Measurements from ENCODE around the gene SEMG2. TPM values are rescaled to one million over a fixed set of nuclear protein-coding genes. Genes with fewer than 3 reads are reported as not detected.

Gene SEMG2
- total and polyA plus RNA-seq, 12 donors = not detected

GRCh38 chr20:45189067-45189609 lies 32.0 kb upstream of the SEMG2 start:
- Histone ChIP-seq H3K27ac (no peak overlapping the region), H3K4me1 (replicated peaks in 1 of 2) (no peaks in the 10 kb centered on the region), H3K36me3 (replicated peaks in 1 of 2) (no peaks in the 10 kb centered on the region), H3K27me3 (peaks cover 5% of the 10 kb centered on the region), H3K9me3 (replicated peaks in 1 of 3) (no peaks in the 10 kb centered on the region), H3K4me3 (no peak overlapping the region)
- no peak for TF ChIP-seq CTCF (IDR thresholded peaks at IDR 0.05)
- TF ChIP-seq POLR2A (IDR thresholded peaks at IDR 0.05) = no peak
- WGBS, 4 donors = 84 to 94% (median 89%) methylated on average over 3 of the region's 3 CpGs
- intact Hi-C loops (cut with DNase I) = no loop called here
- no peak for DNase-seq

GRCh38 chr20:45189861-45190260 lies 31.3 kb upstream of the SEMG2 start:
- no peak overlapping the region for H3K4me3 ChIP-seq
- H3K9me3 ChIP-seq (replicated peaks in 1 of 3) = no peaks in the 10 kb centered on the region
- intact Hi-C loops (cut with DNase I) = no loop called here
- 77 to 89% (median 87%) methylated on average over 3 of the region's 3 CpGs for WGBS, 4 donors
- no peak overlapping the region for H3K27ac ChIP-seq
- peaks cover 5% of the 10 kb centered on the region for H3K27me3 ChIP-seq
- no peak for DNase-seq
- H3K36me3 ChIP-seq (replicated peaks in 1 of 2) = no peaks in the 10 kb centered on the region
- TF ChIP-seq POLR2A (IDR thresholded peaks at IDR 0.05) (no peak), CTCF (IDR thresholded peaks at IDR 0.05) (no peak)
- no peaks in the 10 kb centered on the region for H3K4me1 ChIP-seq (replicated peaks in 1 of 2)

GRCh38 chr20:45191926-45192325 lies 29.2 kb upstream of the SEMG2 start:
- Histone ChIP-seq H3K9me3 (replicated peaks in 1 of 3) (no peaks in the 10 kb centered on the region), H3K4me1 (replicated peaks in 1 of 2) (no peaks in the 10 kb centered on the region), H3K36me3 (replicated peaks in 1 of 2) (no peaks in the 10 kb centered on the region), H3K4me3 (no peak overlapping the region), H3K27me3 (no peaks in the 10 kb centered on the region), H3K27ac (no peak overlapping the region)
- intact Hi-C loops (cut with DNase I) = no loop called here
- TF ChIP-seq CTCF (IDR thresholded peaks at IDR 0.05) = no peak
- TF ChIP-seq POLR2A (IDR thresholded peaks at IDR 0.05) = no peak
- no peak for DNase-seq
- WGBS, 4 donors = 81 to 91% (median 83%) methylated on average over 3 of the region's 3 CpGs

- no peaks in the 10 kb centered on the region for H3K36me3 ChIP-seq (replicated peaks in 1 of 2)
- no peaks in the 10 kb centered on the region for H3K4me1 ChIP-seq (replicated peaks in 1 of 2)
- H3K4me3 ChIP-seq = no peak overlapping the region
- intact Hi-C loops (cut with DNase I) = no loop called here
- 78 to 93% (median 87%) methylated on average over 2 of the region's 2 CpGs for WGBS, 4 donors
- TF ChIP-seq POLR2A (IDR thresholded peaks at IDR 0.05) = no peak
- no peak for TF ChIP-seq CTCF (IDR thresholded peaks at IDR 0.05)
- H3K27me3 ChIP-seq = no peaks in the 10 kb centered on the region
- no peak overlapping the region for H3K27ac ChIP-seq
- H3K9me3 ChIP-seq (replicated peaks in 1 of 3) = no peaks in the 10 kb centered on the region
- DNase-seq = no peak
These were observed 27.8 kb upstream of the SEMG2 start for GRCh38 chr20:45193331-45193730.
